ENCODE data around the gene XPNPEP2.

XPNPEP2 gene

GRCh38 chrX:129780441-129781105, 41.8 kb downstream of the XPNPEP2 start:
- peak; percentile 30 for DNase-seq (ENCODE audit: low spot score)

- peak; percentile 92 for DNase-seq (ENCODE audit: low spot score)
Measured at GRCh38 chrX:129781134-129781672, 42.4 kb downstream of the XPNPEP2 start.

- DNase-seq (ENCODE audit: low spot score): no peak
Measured at GRCh38 chrX:129781680-129782495, 43.1 kb downstream of the XPNPEP2 start.

- DNase-seq (ENCODE audit: low spot score): no peak
Measured at GRCh38 chrX:129782706-129783105, 43.9 kb downstream of the XPNPEP2 start.

- no peak for DNase-seq (ENCODE audit: low spot score)
Measured at GRCh38 chrX:129783291-129783713, 44.5 kb downstream of the XPNPEP2 start.

GRCh38 chrX:129784371-129784770, 45.6 kb downstream of the XPNPEP2 start:
- no peak for DNase-seq (ENCODE audit: low spot score)

GRCh38 chrX:129785160-129785947, 46.6 kb downstream of the XPNPEP2 start:
- DNase-seq (ENCODE audit: low spot score): no peak

GRCh38 chrX:129786210-129786651, 47.5 kb downstream of the XPNPEP2 start:
- peak; percentile 69 for DNase-seq (ENCODE audit: low spot score)

GRCh38 chrX:129787336-129788055, 48.7 kb downstream of the XPNPEP2 start:
- DNase-seq (ENCODE audit: low spot score): no peak

GRCh38 chrX:129788527-129788926, 49.7 kb downstream of the XPNPEP2 start:
- no peak for DNase-seq (ENCODE audit: low spot score)

GRCh38 chrX:129790146-129790545, 51.4 kb downstream of the XPNPEP2 start:
- no peak for DNase-seq (ENCODE audit: low spot score)

GRCh38 chrX:129790808-129791207, 52.0 kb downstream of the XPNPEP2 start:
- no peak for DNase-seq (ENCODE audit: low spot score)

- DNase-seq (ENCODE audit: low spot score): no peak
Measured at GRCh38 chrX:129791336-129791735, 52.6 kb downstream of the XPNPEP2 start.

GRCh38 chrX:129791961-129792570, 53.3 kb downstream of the XPNPEP2 start:
- no peak for DNase-seq (ENCODE audit: low spot score)

GRCh38 chrX:129792586-129793291, 54.0 kb downstream of the XPNPEP2 start:
- no peak for DNase-seq (ENCODE audit: low spot score)

GRCh38 chrX:129793604-129794191, 54.9 kb downstream of the XPNPEP2 start:
- DNase-seq (ENCODE audit: low spot score): no peak

- DNase-seq (ENCODE audit: low spot score): no peak
Measured at GRCh38 chrX:129795584-129795983, 56.8 kb downstream of the XPNPEP2 start.

- no peak for DNase-seq (ENCODE audit: low spot score)
Measured at GRCh38 chrX:129797251-129797906, 58.6 kb downstream of the XPNPEP2 start.

- no peak for DNase-seq (ENCODE audit: low spot score)
Measured at GRCh38 chrX:129798456-129798855, 59.7 kb downstream of the XPNPEP2 start.

- no peak for DNase-seq (ENCODE audit: low spot score)
Measured at GRCh38 chrX:129798888-129799287, 60.1 kb downstream of the XPNPEP2 start.

Data from NAMALWA (cell line).